Measurements from ENCODE around the gene PCCA. TPM values are rescaled to one million over a fixed set of nuclear protein-coding genes. Genes with fewer than 3 reads are reported as not detected.

Gene PCCA
- total RNA-seq, 2 donors from 2014 or later = 19.6 to 38.6 TPM

DNA sequence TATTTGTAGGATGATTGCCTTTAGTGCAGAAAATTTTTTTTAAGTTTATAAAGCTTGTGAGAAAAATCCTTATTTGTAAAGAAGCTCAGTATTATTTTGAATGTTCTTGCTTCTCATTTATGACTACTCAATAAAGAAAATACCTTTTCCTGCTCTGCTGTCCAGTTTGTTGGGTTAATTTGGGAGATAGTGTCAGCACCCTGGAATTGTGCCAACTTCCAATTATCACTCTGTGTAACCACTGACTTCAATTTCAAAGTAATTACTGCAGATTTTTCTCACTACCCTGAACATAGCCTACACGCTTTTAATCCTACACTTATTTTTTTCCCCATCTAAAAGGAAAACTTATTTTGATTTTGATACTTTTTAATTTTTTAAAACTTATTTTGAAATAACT is 406.6 kb downstream of the PCCA start:
- no peaks in the 10 kb centered on the region for H3K4me1 ChIP-seq
- H3K36me3 ChIP-seq = no peaks in the 10 kb centered on the region
- no peaks in the 10 kb centered on the region for H3K9me3 ChIP-seq
- DNase-seq (ENCODE audit: low spot score) = no peak
- H3K27ac ChIP-seq = no peak overlapping the region
- TF ChIP-seq, protein P1, sequence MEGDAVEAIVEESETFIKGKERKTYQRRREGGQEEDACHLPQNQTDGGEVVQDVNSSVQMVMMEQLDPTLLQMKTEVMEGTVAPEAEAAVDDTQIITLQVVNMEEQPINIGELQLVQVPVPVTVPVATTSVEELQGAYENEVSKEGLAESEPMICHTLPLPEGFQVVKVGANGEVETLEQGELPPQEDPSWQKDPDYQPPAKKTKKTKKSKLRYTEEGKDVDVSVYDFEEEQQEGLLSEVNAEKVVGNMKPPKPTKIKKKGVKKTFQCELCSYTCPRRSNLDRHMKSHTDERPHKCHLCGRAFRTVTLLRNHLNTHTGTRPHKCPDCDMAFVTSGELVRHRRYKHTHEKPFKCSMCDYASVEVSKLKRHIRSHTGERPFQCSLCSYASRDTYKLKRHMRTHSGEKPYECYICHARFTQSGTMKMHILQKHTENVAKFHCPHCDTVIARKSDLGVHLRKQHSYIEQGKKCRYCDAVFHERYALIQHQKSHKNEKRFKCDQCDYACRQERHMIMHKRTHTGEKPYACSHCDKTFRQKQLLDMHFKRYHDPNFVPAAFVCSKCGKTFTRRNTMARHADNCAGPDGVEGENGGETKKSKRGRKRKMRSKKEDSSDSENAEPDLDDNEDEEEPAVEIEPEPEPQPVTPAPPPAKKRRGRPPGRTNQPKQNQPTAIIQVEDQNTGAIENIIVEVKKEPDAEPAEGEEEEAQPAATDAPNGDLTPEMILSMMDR (IDR thresholded peaks at IDR 0.05) = no peak
- no peak overlapping the region for H3K4me3 ChIP-seq
- H3K27me3 ChIP-seq = no peaks in the 10 kb centered on the region

DNA sequence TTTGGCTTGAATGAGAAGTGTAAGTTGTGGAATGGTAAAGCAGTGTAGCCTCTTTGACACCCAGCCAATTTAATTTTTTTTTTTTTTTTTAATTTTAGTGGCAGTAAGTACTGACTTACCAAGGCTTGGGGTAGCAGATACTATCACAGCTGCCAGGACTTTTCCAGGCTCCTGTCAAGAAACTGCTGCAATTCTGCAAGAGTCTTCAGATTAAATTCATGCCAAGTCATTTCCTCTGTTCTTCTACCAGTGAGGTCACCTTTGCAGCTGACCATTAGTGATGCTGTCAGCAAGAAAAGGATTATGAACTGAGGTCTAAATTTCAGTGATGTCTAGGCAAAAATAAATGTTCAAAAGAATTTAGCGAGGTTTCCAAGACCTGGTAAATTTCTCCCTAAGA is 408.5 kb downstream of the PCCA start:
- DNase-seq (ENCODE audit: low spot score) = no peak
- H3K4me1 ChIP-seq = peaks cover 0 to 4% of the 10 kb centered on the region in 2 donors
- H3K27me3 ChIP-seq = no peaks in the 10 kb centered on the region
- H3K9me3 ChIP-seq = no peaks in the 10 kb centered on the region
- H3K27ac ChIP-seq = no peak overlapping the region
- H3K36me3 ChIP-seq = no peaks in the 10 kb centered on the region
- TF ChIP-seq, protein P1 (IDR thresholded peaks at IDR 0.05) = no peak
- no peak overlapping the region for H3K4me3 ChIP-seq

DNA sequence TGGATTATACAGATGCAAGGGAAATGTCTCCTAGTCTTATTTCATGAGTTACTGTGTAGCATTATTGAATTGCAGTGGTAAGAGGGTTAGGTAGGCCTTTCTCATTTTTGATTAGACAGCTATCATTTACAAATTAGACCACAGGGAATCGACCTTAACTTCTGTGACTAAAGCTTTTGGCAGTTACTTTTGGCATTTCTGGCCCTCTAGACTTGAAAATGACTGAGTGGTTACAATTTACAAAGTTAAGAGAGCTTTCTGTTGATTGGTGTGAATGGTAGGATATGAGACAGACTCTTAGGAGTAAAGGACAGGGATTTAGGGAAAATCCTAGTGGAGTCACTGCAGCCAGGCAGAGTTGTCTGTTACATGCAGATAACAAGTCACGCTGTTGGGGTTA is 413.6 kb downstream of the PCCA start:
- Histone ChIP-seq H3K36me3 (no peaks in the 10 kb centered on the region), H3K27me3 (no peaks in the 10 kb centered on the region), H3K4me1 (peaks cover 0 to 4% of the 10 kb centered on the region in 2 donors), H3K9me3 (no peaks in the 10 kb centered on the region), H3K4me3 (no peak overlapping the region), H3K27ac (no peak overlapping the region)
- DNase-seq (ENCODE audit: low spot score) = no peak
- TF ChIP-seq, protein P1 (IDR thresholded peaks at IDR 0.05) = no peak

DNA sequence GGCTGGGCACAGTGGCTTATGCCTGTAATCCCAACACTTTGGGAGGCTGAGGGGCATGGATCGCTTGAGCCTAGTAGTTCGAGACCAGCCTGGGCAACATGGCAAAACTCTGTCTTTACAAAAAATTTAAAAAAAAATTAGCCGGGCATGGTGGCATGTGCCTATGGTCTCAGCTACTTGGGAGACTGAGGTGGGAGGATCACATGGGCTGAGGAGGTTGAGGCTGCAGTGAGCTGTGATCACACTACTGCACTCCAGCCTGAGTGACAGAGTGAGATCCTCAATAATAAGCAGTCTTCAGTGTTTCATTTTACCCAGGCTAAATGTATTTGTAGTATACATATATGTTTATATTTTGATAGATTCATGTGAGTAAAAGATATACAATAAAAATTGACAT is 414.7 kb downstream of the PCCA start:
- Histone ChIP-seq H3K9me3 (no peaks in the 10 kb centered on the region), H3K4me1 (peaks cover 0 to 4% of the 10 kb centered on the region in 2 donors), H3K36me3 (no peaks in the 10 kb centered on the region), H3K4me3 (no peak overlapping the region), H3K27me3 (no peaks in the 10 kb centered on the region), H3K27ac (no peak overlapping the region)
- no peak for DNase-seq (ENCODE audit: low spot score)
- TF ChIP-seq, protein P1 (IDR thresholded peaks at IDR 0.05) = no peak

DNA sequence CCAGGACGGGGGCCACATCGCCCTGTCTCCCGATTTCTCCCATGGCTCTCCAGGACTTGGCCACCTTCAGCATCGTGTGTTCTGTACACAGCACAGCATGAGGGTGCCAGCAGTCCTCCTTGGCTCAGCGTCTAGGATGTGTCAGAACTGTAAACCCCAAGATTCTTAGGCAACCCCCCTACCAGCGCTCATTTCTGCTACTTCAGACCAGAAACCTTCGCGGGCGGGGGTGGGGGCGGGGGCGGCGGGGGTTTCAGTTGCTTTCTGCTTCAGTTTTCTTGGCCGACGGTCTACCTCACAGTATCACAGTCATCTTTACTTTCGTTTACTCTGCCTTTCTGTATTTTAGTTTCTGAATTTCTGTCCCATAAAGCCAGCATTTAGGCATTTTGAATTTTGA is 417.3 kb downstream of the PCCA start:
- no peaks in the 10 kb centered on the region for H3K27me3 ChIP-seq
- no peaks in the 10 kb centered on the region for H3K9me3 ChIP-seq
- peaks cover 0 to 16% of the 10 kb centered on the region in 2 donors for H3K4me1 ChIP-seq
- no peak for DNase-seq (ENCODE audit: low spot score)
- H3K36me3 ChIP-seq = no peaks in the 10 kb centered on the region
- TF ChIP-seq, protein P1 (IDR thresholded peaks at IDR 0.05) = no peak
- no peak overlapping the region for H3K27ac ChIP-seq
- no peak overlapping the region for H3K4me3 ChIP-seq
